ENCODE data around the gene LRFN2.

GRCh38 chr6:40395698-40396076 lies 191.5 kb downstream of the LRFN2 start:
- no peak for TF ChIP-seq SMC3 (conservative IDR thresholded peaks at IDR 0.05; ENCODE audit: poor library complexity)
- TF ChIP-seq CTCF (IDR thresholded peaks at IDR 0.05; ENCODE audit: poor library complexity, severe bottlenecking) = no peak
- no peak for TF ChIP-seq POLR2AphosphoS5 (IDR thresholded peaks at IDR 0.05)
- no peak for TF ChIP-seq EZH2 (IDR thresholded peaks at IDR 0.05; ENCODE audit: borderline replicate concordance, insufficient read depth, low read length, poor library complexity, severe bottlenecking)
- no peak for TF ChIP-seq RAD21 (conservative IDR thresholded peaks at IDR 0.05)
- TF ChIP-seq MXI1 (conservative IDR thresholded peaks at IDR 0.05; ENCODE audit: poor library complexity, severe bottlenecking) = no peak
- TF ChIP-seq REST (IDR thresholded peaks at IDR 0.05; ENCODE audit: borderline replicate concordance) = no peak
- no peak for TF ChIP-seq EP300 (conservative IDR thresholded peaks at IDR 0.05; ENCODE audit: poor library complexity, severe bottlenecking)
- no peak for TF ChIP-seq TAF1 (IDR thresholded peaks at IDR 0.05; ENCODE audit: low read depth)

Measured in neural cell (in vitro differentiated cells).